ENCODE measurements around the gene INAFM2. TPM values are rescaled to one million over a fixed set of nuclear protein-coding genes. Genes with fewer than 3 reads are reported as not detected.

Gene INAFM2
- total RNA-seq, 1 experiment from 2014 or later, result 25.4 TPM

DNA sequence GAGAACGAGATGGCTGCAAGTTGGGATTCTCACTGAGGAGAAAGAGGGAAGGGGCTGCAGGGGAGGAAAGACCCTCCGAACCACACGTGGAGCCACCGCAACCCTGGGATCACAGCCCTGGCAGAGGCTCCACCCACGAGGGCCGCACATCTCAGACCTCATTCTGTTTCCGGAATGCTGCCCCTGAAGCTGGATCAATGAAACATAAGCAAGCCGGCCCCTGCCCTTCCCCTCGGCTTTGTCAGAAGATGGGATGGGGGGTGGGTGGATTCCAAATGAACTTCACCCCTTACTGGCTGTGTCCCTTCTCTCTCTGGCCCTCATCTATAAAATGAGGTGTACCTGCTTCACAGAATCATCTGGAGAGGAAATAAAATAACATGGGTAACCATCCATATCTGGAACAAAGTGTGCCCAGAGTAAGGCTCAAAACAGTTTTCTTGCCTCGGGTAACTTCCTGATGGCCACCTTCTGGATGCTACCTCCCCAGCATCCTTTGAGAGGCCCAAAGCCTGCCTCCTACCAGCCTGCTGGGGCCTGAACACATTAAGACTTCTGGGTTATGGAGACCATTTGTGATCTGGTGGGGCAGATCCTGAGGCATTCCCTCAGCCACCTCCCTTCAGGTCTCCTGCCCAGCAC is 21.9 kb downstream of the INAFM2 start:
- no CpG with 5 or more reads among the region's 10 CpGs for WGBS (ENCODE audit: extremely low coverage, insufficient read length, low lambda C conversion rate)
- Histone ChIP-seq H4K91ac (ENCODE audit: insufficient read length, low read depth, low read length) (no peak overlapping the region), H2BK120ac (ENCODE audit: low read depth, low read length, poor library complexity, severe bottlenecking) (no peak overlapping the region), H3T11ph (ENCODE audit: low read length) (no peak overlapping the region), H3K56ac (ENCODE audit: insufficient read length, low read depth, low read length) (no peak overlapping the region), H3K23me2 (ENCODE audit: insufficient read length, low read depth, low read length, poor library complexity, severe bottlenecking) (no peaks in the 10 kb centered on the region), H3K27me3 (ENCODE audit: insufficient read depth, low read length) (no peaks in the 10 kb centered on the region), H2BK5ac (ENCODE audit: insufficient read length, low read length) (no peak overlapping the region), H3K4me2 (ENCODE audit: insufficient read depth, insufficient read length, low read length) (no peak overlapping the region), H3K27ac (ENCODE audit: insufficient read length, low read depth, low read length) (no peak overlapping the region), H3K9me3 (ENCODE audit: control insufficient read depth, low read depth, low read length) (no peaks in the 10 kb centered on the region), H3K4ac (ENCODE audit: low read depth, low read length) (no peak overlapping the region), H3K4me1 (ENCODE audit: insufficient read depth, low read length) (no peaks in the 10 kb centered on the region), H3K18ac (ENCODE audit: insufficient read length, low read depth, low read length) (no peak overlapping the region), H3K23ac (ENCODE audit: insufficient read length, low read depth, low read length) (no peak overlapping the region), H3K79me2 (ENCODE audit: insufficient read depth, low read length) (no peaks in the 10 kb centered on the region), H3K9ac (ENCODE audit: extremely low read depth, insufficient read length, low read length) (no peak overlapping the region), H4K5ac (ENCODE audit: insufficient read length, low read depth, low read length) (no peak overlapping the region), H2BK12ac (ENCODE audit: insufficient read length, low read depth, low read length) (no peak overlapping the region), H2AK5ac (ENCODE audit: insufficient read length, low read length) (no peak overlapping the region), H4K20me1 (ENCODE audit: control insufficient read depth, insufficient read depth, insufficient read length) (no peaks in the 10 kb centered on the region), H2AFZ (ENCODE audit: low read length) (no peak overlapping the region), H2BK15ac (ENCODE audit: low read depth, low read length) (no peak overlapping the region), H3K79me1 (ENCODE audit: insufficient read depth, low read depth, low read length, poor library complexity, severe bottlenecking) (no peaks in the 10 kb centered on the region), H4K8ac (replicated peaks; ENCODE audit: insufficient read length, low read depth, low read length) (no peak overlapping the region), H3K14ac (ENCODE audit: insufficient read depth, low read length) (no peak overlapping the region), H2BK20ac (ENCODE audit: low read depth, low read length, poor library complexity, severe bottlenecking) (no peak overlapping the region)
- Mint-ChIP-seq H3K27me3 (ENCODE audit: low read depth) (peaks cover 8% of the 10 kb centered on the region), H3K27ac (no peak overlapping the region), H3K4me3 (no peak overlapping the region), H3K36me3 (ENCODE audit: insufficient read depth in 1 of 3, low read depth in 3 of 3) (no peaks in the 10 kb centered on the region), H3K9me3 (no peaks in the 10 kb centered on the region), H3K4me1 (peaks cover 9 to 26% of the 10 kb centered on the region in 2 experiments)
- TF ChIP-seq, protein P1, sequence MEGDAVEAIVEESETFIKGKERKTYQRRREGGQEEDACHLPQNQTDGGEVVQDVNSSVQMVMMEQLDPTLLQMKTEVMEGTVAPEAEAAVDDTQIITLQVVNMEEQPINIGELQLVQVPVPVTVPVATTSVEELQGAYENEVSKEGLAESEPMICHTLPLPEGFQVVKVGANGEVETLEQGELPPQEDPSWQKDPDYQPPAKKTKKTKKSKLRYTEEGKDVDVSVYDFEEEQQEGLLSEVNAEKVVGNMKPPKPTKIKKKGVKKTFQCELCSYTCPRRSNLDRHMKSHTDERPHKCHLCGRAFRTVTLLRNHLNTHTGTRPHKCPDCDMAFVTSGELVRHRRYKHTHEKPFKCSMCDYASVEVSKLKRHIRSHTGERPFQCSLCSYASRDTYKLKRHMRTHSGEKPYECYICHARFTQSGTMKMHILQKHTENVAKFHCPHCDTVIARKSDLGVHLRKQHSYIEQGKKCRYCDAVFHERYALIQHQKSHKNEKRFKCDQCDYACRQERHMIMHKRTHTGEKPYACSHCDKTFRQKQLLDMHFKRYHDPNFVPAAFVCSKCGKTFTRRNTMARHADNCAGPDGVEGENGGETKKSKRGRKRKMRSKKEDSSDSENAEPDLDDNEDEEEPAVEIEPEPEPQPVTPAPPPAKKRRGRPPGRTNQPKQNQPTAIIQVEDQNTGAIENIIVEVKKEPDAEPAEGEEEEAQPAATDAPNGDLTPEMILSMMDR (conservative IDR thresholded peaks at IDR 0.05), result no peak
- no peak for DNase-seq
